Measurements from ENCODE around the gene MAPK8IP3.

MAPK8IP3 gene

DNA sequence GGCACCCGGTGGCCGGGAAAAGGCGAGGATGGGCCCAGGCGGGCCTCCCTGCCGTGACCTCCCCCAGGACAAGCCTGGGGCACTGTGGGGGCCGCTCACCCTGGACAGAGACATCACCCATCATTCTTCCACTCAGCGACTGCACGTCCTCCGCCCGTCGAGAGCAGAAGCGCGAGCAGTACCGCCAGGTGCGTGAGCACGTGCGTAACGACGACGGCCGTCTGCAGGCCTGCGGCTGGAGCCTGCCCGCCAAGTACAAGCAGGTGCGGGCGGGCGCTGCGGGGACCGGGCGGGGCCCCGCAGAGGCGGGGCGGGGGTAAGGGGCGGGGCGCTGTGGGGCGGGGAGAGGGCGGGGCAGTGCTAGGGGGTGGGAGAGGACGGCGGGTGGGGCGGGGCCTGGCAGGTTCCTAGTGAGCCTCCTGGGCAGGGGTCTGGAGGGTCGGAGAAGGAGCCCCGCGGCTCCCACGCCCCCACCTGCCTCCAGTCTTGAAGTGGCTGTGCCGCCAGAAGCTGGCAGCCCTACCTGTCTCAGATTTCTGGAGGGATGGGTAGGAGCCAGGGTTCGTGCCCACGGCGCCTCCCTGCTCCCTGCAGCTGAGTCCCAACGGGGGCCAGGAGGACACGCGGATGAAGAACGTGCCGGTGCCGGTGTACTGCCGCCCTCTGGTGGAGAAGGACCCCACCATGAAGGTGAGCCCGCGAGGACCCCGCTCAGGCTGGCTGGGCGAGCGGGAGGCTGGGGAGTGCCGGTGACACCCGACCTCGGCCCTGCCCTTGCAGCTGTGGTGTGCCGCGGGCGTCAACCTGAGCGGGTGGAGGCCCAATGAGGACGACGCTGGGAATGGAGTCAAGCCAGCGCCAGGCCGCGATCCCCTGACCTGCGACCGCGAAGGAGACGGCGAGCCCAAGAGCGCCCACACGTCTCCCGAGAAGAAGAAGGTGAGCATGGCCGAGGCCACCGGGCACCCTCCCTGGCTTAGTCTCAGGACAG lies 57.8 kb downstream of the MAPK8IP3 start:
- DNase-seq (ENCODE audit: low read depth in 2 of 2): no peak

DNA sequence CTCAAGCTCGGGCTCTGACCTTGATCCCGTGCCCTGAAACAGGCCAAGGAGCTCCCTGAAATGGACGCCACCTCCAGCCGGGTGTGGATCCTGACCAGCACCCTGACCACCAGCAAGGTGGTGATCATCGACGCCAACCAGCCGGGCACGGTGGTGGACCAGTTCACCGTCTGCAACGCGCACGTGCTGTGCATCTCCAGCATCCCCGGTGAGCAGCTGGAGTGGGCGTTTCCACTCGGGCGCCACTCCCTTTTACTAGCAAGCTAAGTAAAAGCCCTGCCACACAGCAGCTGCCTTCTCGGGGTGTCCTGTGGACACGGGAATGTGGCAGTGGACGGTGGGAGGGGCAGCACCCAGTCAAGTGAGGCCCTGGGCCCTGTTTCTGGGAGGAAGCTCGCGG lies 59.0 kb downstream of the MAPK8IP3 start:
- DNase-seq (ENCODE audit: low read depth in 2 of 2): no peak

DNA sequence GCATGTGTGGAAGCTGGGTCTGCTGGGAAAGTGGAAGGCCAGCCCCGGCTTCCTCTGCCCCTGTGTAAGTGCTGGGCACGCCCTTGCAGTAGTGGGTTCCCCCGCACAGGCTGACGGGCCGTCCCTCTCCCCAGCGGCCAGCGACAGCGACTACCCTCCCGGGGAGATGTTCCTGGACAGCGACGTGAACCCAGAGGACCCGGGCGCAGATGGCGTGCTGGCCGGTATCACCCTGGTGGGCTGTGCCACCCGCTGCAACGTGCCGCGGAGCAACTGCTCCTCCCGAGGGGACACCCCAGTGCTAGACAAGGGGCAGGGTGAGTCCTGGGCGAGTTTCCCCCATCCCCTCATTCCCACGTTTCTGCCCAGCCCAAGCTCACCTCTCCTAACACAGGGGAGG lies 59.8 kb downstream of the MAPK8IP3 start:
- no peak for DNase-seq (ENCODE audit: low read depth in 2 of 2)

DNA sequence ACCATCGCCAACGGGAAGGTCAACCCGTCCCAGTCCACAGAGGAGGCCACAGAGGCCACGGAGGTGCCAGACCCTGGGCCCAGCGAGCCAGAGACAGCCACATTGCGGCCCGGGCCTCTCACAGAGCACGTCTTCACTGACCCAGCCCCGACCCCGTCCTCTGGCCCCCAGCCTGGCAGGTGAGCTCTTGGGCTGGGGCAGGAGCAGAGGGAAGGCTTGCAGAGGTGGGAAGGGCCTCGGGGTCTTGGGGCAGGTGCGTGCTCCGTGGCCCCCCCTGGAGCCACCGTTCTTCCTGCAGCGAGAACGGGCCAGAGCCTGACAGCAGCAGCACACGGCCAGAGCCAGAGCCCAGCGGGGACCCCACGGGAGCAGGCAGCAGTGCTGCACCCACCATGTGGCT lies 60.2 kb downstream of the MAPK8IP3 start:
- no peak for DNase-seq (ENCODE audit: low read depth in 2 of 2)

DNA sequence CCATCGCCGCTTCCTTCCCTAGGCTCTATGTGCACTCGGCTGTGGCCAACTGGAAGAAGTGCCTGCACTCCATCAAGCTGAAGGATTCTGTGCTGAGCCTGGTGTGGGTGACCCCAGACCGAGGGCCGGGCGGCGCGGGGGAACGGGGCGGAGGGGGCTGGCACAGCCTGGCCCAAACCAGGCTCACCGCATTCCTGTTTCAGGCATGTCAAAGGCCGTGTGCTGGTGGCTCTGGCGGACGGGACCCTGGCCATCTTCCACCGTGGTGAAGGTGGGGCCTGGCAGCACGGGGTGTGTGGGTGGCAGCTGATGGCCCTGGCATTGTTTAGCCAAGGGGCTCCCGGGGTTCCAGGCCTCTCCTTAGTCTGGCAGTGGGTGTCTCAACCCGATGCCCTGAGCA lies 60.7 kb downstream of the MAPK8IP3 start:
- DNase-seq (ENCODE audit: low read depth in 2 of 2): no peak

DNA sequence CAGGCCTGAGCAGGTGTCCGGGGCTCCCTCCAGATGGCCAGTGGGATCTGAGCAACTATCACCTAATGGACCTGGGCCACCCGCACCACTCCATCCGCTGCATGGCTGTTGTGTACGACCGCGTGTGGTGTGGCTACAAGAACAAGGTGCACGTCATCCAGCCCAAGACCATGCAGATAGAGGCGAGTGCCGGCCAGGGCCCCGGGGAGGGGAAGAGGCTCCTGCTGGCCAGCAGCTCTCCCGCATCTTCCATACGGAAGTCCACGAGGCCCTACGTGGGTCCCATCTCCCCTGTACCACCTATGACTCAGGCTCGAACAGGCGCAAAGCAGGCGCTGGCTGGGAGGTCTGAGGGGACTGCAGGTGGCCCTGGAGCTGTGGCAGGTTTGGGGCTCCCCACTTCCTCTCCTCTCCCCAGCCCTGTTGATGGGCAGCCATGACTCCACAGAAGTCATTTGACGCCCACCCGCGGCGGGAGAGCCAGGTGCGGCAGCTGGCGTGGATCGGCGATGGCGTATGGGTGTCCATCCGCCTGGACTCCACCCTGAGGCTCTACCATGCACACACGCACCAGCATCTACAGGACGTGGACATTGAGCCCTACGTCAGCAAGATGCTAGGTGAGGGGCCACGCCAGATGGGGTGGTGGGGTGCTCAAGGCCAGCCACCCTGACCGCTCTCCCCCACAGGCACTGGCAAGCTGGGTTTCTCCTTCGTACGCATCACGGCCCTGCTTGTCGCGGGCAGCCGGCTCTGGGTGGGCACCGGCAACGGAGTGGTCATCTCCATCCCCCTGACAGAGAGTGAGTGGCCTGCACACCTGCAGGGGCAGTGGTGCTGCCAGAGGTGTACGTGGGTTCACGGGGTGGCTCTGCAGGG lies 61.4 kb downstream of the MAPK8IP3 start:
- DNase-seq (ENCODE audit: low read depth in 2 of 2): no peak

DNA sequence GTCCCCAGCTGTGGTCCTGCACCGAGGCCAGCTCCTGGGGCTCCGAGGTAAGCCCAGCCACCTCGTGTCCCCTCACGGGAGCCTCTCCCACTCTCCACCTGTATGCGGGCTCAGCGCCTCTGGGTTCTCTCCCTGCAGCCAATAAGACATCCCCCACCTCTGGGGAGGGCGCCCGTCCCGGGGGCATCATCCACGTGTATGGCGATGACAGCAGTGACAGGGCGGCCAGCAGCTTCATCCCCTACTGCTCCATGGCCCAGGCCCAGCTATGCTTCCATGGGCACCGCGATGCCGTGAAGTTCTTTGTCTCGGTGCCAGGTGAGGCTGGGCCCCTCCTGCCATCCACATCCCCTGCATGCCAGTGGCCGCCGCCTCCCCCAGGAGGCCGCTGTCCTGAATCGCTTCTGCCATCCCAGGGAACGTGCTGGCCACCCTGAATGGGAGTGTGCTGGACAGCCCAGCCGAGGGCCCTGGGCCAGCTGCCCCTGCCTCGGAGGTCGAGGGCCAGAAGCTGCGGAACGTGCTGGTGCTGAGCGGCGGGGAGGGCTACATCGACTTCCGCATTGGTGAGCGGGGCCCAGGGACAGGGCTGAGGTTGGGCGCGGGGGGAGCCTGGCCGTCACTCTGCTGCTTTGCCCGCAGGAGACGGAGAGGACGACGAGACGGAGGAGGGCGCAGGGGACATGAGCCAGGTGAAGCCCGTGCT lies 62.2 kb downstream of the MAPK8IP3 start:
- no peak for DNase-seq (ENCODE audit: low read depth in 2 of 2)

DNA sequence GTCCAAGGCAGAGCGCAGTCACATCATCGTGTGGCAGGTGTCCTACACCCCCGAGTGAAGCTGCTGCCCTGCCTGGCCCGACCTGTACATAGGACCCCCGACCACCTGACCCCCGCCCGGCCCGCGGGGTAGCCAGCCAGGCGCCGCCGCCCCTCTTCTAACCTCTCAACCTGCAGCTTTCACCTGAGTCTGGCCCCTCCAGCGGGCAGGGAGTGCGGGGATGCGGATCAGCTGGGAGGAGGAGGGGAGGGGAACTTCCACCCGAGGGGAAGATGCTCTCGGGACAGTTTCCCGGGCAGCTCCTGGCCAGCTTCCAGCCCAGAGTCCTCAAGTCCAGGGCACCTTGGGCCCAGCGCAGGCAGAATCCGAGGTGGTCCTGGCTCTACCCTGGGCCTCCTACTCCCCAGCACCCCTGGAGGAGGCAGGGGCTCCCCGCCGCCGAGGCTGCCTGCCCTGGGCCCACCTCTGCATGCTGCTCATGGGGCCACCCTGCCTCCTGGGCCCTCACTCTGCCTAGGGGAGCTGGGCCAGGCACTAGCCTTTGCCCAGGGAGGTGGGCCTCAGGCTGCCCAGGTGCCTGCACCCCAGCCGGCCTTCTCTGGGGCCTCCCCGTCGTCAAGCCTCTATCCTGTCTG lies 62.9 kb downstream of the MAPK8IP3 start:
- DNase-seq (ENCODE audit: low read depth in 2 of 2): no peak

DNA sequence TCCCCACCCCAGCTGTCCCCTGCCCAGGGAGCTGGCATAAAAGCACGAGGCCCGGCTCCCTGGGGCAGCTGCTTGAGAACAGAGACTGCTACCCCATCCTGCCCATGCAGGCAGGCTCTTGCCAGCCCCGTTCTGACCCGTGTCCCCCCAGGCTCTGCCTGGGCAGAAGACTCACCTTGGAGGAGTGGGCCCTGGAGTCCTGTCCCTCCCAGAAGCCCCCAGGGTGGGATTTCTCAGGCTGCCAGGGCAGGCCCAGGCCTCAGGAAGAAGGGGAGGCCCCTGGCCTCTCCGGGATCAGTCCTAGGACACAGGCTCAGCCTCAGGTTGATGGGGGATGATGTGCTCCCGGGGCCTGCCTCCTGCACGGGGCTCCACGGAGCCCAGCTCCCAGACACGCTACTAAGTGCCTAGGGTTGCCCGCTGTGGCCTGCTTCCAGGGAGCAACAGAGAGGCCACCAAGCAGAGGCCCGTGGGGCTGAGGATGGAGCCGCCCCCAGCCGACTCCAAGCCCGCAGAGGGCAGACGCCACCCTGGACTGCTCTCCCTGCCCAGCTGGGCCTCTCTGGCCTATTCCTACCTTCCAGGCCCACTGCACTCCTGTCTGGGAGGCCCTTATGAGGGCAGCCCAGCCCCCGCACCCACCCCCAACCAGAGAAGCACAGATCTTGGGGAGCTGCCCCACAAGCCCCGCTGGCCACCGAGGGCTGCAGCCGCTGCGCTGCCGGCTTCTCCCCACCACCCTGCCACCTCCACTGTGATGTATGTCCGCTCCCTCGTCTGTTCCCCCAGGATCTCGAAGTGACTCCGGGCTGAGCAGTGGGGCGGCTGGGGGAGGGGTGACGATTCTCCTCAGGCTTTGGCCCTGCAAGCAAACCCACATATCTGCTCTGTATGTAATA lies 63.7 kb downstream of the MAPK8IP3 start:
- DNase-seq (ENCODE audit: low read depth in 2 of 2): no peak

DNA sequence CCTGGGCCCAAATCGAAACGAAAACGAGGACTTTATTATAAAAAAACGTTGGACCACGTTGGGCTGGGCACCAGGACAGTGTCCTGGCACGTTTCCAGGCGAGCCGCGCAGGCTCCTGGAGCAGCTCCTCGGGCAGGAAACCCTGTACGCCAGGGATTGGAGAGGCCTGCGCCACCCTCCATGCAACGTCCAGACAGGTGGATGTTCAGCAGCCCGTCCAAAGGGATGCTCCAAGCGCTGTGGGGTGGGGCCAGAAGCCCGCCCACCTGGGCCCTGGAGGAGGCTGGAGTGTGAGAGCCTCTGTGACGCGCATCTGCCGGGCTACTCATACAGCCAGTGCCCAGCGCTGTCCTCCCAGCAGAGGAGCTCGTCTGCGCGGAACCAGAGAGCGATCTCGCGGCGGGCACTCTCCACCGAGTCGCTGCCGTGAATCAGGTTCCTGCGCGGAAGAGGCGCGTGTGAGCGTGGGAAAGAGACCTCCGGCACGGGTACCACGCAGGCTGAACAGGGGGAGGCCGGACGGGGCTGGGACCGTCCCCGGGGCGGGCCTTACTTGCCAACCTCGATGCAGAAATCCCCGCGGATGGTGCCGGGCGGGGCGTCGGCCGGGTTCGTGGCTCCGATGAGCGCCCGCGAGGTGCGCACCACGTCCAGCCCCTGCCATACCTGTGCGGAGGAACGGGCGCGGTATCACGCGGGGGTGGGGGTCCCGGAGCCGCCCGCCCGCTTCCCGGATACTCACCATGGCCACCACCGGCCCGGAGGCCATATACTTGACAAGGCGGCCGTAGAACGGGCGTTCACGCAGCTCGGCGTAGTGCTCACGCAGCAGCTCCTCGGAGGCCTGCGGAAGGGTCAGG lies 64.6 kb downstream of the MAPK8IP3 start:
- peak in 1 of 2 donors; percentile 52 for DNase-seq (ENCODE audit: low read depth in 2 of 2)

DNA sequence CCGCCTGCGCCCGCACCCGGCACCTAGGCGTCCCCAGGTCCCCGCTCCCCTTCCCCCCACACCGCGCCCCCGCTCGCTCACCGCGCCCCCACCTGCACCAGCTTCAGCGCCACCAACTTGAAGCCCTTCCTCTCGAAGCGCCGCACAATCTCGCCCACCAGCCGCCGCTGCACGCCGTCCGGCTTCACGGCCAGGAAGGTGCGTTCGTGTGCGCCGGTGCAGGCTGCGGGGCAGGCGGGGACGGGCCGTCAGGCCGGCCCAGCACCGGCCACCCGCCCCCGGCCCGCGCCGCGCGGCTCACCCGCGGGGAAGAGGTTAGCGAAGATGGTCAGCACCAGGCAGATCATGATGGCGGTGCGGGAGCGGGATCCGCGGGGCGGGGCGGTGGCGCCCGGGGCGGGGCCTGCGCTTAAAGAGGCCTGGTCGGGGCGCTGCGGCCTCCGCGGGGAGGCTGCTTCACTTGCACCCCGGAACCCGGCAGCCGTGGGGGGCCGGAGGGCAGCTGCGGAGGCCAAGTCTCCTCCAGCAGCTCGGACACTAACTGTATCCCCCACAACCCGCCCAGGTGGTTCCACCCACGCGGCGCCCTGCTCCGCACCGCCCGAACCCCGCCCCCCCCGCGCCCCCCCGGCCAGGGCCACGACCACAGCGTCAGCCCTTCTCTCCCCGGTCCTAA lies 65.3 kb downstream of the MAPK8IP3 start, which contains the start of gene NME3:
Gene NME3 (minus strand): TSS at position 356 of the 676 bp plus-strand sequence. CDS start 9 bp downstream, at position 347.
- peak; percentile 41 to 67 for DNase-seq (ENCODE audit: low read depth in 2 of 2)

DNA sequence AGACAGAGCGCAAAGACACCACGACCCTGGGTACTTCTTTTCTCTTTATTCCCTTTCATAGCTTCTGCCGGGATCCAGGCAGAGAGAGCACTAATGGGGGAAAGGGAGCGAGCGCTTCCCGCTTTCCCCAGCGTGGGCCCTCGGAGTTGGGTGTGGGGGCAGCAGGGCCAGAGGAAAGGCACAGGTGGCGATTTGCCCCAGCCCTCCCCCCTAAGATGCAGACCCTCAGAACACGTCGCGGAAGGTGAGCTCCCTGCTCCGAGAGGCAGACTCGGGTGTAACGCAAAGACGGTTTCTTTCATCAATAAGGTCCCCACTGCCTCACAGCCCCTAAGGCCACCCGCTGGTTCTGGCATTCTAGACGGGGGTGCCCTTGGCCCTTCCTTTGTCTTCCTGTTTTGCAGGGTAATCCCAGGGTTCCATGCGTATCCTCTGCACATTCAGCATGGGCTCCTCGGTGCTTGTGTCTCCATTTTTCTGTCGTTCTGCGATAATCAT lies 65.9 kb downstream of the MAPK8IP3 start:
- DNase-seq (ENCODE audit: low read depth in 2 of 2): no peak

DNA sequence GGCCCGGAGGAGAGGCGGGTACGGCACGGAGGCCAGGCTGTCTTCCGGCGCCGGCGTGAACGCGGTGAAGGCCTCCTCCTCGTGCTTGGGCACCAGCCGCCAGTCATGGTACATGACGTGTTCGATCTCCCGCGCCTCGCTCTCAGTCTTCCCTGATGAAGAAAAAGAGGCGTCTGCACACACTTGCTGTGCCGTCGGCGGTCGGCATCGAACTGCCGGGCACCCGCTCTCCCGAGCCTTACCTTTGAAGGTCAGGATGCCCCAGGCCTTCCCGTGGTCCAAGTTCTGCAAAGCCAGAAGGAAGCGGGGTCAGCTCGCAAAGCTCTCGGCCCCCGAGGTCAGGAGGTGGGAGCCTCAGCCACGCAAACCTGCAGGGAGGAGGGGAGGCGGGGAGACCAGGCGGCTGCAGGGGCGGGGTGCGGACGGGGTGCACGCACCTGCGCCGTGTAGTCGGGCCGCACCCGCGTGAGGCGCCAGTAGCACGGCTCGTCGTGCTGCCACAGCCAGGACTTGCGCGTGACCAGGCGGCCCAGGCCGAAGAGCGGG lies 66.4 kb downstream of the MAPK8IP3 start, which contains the start of gene EME2:
Gene EME2 (plus strand): TSS at position 449 of the 546 bp plus-strand sequence. CDS start 418 bp downstream, outside the sequence.
- peak in 1 of 2 donors; percentile 37 for DNase-seq (ENCODE audit: low read depth in 2 of 2)

DNA sequence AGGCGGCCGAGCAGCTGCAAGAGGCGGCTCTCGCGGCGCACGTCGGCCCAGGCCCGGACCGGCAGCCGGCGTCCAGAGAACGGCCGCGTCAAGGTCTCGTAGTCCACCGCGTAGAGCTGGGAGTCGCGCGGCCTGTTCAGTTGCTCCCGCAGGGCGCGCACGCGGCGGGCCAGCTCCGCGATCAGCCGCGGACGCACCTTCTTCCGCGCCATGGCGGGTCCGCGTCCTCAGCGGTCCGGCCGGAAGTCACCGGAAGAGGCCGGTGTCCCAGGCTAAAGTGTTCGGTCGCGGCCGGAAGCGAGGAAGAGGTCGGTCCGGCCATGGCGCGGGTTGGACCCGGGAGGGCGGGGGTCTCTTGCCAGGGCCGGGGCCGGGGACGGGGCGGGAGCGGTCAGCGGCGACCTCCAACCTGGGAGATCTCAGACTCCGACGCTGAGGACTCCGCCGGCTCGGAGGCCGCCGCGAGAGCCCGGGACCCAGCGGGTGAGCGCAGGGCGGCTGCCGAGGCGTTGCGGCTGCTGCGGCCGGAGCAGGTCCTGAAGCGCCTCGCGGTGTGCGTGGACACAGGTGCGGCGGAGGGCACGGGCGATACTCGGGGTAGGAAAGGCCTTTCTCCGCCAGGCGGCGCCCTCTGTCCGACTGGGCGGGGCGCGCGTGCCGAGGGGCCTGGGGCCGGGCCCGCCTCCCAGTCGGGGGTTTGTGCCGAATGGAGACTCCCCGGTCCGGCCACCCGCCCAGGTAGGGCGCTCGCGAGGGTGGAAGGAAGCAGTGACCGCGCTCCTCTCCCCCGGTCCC lies 67.1 kb downstream of the MAPK8IP3 start, which contains the start of gene MRPS34:
Gene MRPS34 (minus strand): TSS at position 227 of the 795 bp plus-strand sequence. CDS start 15 bp downstream, at position 212.
- peak; percentile 56 to 72 for DNase-seq (ENCODE audit: low read depth in 2 of 2)

DNA sequence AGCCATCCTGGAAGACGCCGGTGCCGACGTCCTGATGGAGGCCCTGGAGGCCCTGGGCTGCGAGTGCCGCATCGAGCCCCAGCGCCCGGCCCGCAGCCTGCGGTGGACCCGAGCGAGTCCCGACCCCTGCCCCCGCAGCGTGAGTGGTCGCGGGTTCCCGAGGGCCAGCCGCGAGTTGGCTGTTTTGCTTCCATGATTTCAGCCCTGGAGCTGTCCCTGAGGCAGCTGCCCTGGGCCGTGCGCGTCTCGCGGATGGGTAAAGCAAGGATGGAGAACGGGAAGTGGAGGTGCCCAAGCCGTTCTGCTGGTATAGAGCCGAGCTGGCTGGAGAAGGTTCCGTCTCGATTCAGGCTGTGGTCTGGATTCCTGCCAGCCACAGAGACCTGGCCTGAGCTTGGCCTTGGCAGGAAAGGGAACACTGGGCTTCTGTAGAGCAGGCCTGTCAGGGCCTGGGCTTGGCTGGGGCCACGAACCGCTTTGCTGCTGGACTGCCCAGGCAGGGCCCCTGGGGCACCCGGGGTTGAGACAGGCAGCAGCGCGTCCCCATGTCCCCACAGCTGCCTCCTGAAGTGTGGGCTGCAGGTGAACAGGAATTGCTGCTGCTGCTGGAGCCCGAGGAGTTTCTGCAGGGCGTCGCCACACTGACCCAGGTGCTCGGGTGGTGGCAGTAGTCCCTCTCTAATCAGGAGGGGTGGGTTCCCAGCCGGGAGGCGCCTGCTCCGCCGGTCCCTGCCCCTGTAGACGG lies 67.9 kb downstream of the MAPK8IP3 start:
- no peak for DNase-seq (ENCODE audit: low read depth in 2 of 2)

DNA sequence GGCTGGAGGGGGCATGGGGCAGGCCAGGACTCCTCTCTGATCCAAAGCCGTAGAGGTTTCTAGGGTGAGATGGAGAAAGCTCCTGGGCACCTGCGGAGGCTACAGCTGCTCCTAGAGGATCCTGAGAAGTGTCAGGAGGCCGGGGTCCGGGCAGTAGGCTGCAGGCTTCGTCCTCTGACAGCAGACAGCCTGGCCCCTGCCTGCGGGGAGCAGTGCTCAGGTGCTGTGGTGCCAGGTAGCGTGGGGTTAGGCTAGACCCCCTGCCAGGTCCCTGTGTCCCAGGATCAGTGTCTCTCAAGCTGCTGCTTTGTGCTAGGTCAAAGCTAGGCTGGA lies 68.4 kb downstream of the MAPK8IP3 start:
- no peak for DNase-seq (ENCODE audit: low read depth in 2 of 2)
